Measurements from ENCODE around the gene ABCA13.

ABCA13 gene

DNA sequence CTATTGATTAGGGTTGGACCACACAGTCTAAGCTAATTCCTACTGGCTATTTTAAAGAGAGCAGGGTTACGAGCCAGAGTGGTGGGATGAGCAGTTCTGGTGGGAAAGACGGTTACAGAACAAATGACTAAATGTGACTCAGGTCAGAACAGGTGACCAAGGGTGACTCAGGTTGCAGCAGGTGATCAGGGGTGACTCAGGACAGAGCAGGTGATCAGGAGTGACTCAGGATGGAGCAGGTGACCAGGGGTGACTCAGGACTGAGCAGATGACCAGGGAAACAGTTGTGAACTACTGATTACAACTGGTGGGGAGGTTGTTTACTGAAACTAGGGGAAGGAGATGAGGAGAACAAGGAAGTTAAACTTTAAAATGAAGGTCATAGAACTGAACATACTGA, 366.3 kb downstream of the ABCA13 start:
- DNase-seq = no peak

- no peak for DNase-seq
These were observed 369.5 kb downstream of the ABCA13 start for GRCh38 chr7:48540746-48541145.

- no peak for DNase-seq
These were observed 377.4 kb downstream of the ABCA13 start for GRCh38 chr7:48548667-48549066.

- DNase-seq = no peak
These were observed 380.4 kb downstream of the ABCA13 start for GRCh38 chr7:48551652-48552051.

DNA sequence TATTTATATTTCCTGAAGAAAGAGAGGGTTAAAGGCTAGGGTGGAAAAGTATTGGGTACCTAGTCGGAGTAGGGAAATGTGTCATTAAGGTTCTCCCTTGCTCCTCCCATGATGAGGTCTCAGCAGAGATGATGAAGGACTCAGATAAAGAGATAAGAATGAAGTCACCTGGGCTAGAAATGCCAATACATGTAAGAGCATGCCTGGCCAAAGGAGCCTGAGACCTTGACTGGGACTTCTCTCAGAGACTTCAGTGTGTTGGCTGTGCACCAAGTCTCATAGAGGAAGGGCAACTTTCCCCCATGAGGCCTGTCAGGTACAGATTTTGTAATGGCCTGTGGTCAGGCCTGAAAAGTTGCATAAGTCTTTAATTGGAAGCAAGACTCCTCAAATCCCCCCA, 392.1 kb downstream of the ABCA13 start:
- no peak for DNase-seq

- DNase-seq = no peak
These were observed 404.3 kb downstream of the ABCA13 start for GRCh38 chr7:48575516-48575915.

DNA sequence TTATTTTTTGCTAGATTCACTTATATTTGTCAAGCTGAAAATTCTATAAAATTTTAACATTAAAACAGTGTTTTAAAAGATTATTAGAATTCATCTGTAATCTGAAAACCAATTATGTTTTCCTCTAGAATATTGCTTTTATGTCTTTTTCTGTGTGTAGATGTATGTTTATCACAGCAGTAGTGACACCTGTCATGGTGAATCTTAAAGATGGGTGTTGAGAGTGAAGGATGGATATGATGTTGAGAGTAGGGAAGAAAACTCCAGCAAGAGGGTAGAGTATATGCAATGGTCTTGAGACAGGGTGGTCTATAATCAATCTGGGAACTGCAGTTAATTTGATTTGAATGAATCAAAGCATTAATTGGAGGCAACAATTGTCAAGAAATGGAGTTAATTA, 416.2 kb downstream of the ABCA13 start:
- no peak for DNase-seq

DNA sequence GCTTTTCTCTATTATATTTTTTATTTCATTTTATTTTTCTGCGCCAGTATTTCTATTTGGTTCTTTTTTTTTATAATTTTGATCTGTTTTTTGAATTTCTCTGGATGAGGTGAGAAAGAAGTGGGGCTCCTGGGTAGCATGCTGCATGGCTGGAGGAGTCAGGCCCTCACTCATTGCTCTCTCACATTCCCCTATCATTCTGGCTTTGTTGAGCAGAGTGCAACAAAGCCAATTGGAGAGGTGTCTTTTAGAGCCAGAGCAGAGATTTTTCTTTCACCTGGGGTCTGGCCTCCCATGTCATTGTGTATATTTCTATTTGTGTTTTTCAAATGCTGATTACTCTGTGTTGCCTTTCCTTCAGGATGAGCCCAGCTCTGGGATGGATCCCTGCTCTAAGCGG, 423.1 kb downstream of the ABCA13 start:
- DNase-seq = no peak

DNA sequence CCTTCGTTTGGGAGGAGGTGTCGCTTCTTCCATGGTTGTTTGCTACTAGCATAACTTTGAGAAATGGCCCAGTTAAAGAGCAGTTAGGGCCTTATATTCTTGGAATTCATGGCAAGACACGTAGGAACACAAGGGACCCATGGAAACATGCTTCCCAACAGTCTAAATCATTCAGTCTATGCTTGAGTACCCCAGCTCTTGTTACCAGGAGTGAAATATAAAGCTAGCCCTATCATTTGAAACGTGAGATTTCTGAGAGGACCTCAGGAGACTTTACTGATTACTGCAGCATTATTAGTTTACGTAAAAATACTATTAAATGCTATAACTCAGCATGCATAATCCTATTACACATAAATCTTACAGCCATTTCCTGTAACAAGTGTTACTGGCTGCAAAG, 424.5 kb downstream of the ABCA13 start:
- no peak for DNase-seq

GRCh38 chr7:48610705-48611104, 439.4 kb downstream of the ABCA13 start:
- no peak for DNase-seq

GRCh38 chr7:48611993-48612392, 440.7 kb downstream of the ABCA13 start:
- DNase-seq = no peak

DNA sequence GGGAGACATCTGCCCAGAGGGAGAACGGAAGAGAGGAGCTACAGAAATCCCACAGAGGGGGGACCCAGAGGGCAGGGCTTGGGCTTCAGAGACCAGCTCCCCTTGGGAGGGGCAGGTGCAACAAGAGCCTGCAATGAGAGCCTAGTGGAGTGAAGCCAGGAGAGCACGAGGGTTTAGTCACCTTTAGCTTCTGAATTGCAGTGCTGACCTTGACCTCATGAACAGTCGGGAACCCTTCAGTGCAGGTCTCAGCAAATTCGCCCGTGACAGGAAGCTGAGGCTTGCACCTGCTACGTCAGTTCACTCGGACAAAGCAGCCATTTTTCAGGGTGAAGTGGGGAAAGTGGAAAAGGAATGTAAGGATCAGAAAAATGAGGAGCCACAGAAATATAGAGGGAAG, 446.2 kb downstream of the ABCA13 start:
- no peak for DNase-seq

DNA sequence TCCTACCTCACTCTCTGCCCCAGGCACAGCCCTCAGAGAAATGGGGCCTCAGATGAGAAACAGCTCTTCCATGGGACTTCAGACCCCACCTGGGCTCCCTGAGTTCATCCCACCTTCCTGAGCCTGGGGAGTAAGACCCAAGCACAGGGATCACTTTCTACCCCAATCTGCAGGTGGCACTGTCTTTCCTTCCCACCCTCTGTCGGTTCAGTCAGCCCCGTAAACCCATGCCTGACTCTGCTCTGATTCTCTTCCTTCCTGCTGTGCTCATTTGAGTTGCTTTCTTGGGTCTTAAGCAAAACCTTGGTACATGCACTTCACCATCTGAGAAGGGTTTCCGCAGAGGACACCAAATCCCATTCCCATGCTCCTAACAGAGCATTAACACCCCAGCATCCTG, 446.7 kb downstream of the ABCA13 start:
- no peak for DNase-seq

DNA sequence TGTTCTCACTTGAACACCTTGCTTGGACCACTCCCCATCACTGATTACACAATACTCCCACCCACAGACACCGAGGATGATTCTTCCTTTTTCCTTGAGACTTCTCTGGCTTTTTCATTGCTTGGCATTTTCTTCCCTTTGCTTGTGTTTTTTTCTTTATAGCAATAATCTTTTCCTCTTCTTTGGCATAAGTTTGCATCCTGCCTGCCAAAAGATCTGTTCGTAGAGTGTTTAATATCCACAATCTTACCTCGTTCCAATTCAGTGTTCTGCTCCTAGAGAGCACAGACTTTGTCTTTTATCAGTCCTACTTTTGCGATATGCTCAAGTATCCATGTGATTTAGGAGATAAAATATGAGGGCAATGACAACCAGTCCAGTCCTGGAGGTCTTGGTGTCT, 449.8 kb downstream of the ABCA13 start:
- DNase-seq = no peak

DNA sequence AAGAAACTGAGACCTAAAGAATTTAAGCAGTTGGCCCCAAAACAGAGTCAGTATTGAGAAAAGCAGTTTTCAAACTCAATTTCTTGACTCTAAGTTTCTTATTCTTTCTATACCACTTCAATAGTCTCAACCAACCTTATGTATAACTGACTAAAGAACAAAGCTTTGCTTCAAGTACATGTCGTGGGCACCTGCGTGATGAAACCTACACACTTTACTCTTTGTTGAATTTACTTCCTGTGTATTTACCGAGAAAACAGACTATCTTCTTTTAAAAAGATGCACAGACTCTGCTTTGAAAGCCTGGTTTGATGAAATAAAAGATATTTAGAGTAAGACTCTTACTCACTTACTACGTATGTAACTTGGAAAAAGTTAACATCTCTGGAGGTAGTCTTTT, 455.9 kb downstream of the ABCA13 start:
- no peak for DNase-seq

DNA sequence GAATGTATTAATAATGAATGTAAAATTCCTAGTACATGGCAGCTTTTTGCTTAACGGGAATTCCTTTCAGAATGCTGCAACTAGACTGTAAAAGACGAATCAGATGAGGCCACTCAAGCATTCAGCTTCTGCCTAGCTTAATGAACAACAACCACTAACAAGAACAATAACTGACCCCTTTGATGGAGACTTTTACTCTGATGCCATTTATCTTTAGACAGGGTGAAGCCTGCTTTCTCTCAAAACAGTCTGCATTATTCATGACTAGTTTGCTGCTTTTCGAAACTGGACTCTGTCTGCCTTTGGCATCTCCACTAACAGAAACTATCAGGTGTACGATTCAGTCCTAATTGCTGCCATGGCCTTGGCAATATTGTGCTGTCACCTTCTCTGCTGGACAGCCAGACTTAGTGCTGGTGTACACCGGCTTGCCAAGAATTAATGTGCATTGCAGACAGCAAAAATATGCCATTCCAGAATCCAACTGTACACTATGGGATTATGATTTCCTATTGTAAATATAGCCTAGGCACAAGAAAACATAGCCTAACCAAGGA, 457.6 kb downstream of the ABCA13 start:
- DNase-seq = no peak

DNA sequence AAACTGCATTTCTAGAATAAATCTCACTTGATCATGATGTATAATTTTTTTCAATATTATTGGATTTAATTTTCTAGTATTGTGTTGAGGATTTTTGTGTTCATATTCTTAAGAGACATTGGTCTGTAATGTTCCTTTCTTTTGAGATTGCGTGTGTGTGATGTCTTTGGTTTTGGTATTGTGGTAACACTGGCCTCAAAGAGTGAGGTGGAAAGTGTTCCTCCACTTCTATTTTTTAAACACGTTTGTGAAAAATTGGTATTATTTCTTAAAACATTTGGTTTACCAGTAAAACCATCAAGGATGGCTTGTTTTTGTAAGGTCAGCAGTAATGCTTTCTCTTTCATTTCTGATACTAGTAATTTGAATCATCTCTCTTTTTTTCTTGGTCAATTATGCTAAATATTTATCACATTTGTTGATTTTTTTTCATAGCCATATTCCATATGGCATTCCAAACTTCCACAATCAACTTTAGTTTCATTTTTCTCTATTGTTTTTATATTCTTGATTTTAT, 462.9 kb downstream of the ABCA13 start:
- no peak for DNase-seq

- no peak for DNase-seq
These were observed 464.5 kb downstream of the ABCA13 start for GRCh38 chr7:48635796-48636195.

DNA sequence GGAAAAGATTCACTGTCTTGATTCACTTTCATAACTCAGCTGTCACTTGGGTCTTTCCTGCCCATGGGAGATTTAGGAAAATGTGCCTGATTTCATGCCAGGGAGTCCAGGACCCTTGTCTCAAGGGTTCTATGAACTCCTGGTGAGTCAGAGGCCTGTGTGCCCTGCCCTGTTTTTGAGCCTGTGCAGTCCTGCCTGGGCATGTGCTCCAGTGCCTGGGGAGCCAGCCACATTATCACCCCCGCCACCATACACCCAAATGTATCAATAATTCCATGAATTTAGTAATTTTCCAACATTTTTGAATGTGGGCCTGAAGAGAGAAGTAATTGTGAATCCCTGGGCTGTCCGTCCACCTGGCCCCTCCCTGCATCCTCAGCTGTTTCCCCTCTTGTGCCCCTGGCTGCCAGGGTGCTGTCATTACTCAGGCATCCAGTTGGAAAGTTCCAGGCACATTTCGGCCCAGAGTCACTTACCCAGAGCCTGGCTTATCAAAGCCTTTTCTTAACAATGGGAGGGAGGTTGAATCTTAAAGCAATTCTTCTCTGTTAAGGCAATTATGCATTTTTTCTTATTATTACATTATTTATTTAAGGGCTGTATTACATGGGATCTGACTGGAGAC, 465.2 kb downstream of the ABCA13 start:
- no peak for DNase-seq

DNA sequence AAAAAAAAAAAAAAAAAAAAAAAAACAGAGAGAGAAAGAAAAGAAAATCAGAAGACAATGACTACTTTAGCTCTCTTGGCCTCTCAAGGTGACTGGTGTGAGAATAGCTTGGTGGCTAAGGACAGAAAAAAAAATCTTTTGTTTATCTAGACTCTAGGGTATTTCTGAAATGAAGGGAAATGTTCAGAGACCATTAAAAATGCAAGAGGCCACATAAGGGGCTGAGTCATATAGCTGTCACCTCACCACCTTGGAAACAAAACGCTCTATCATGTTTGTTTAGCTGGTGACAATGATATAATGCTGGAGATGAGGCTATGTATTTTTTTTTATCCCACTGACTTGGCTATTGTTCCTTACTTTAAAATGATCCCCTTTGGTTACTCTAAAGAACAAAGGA, 466.1 kb downstream of the ABCA13 start:
- DNase-seq = no peak

GRCh38 chr7:48638041-48638440, 466.8 kb downstream of the ABCA13 start:
- DNase-seq = no peak

GRCh38 chr7:48643431-48644013, 472.3 kb downstream of the ABCA13 start:
- DNase-seq = no peak

- no peak for DNase-seq
These were observed 486.9 kb downstream of the ABCA13 start for GRCh38 chr7:48658138-48658537.

GRCh38 chr7:48660306-48660870, 489.1 kb downstream of the ABCA13 start:
- DNase-seq = no peak

All from activated CD4-positive, CD25-positive, alpha-beta regulatory T cell (primary cell).